Measurements from ENCODE around the gene PCDHGA9.
A peak's percentile ranks its signal among the peaks of the same experiment; 100 is the strongest.

PCDHGA9 gene

GRCh38 chr5:141402553-141403243, at the start of gene PCDHGA9:
TSS of gene PCDHGA9 (plus strand) at chr5:141402778. CDS start at chr5:141402953, 175 bp downstream.
- Mint-ChIP-seq H3K4me1 (peaks cover 9% of the 10 kb centered on the region), H3K27ac (no peak within 1 kb of the TSS), H3K4me3 (peak within 1 kb of the TSS; percentile 44 to 62), H3K27me3 (peaks cover 80% of the 10 kb centered on the region), H3K9me3 (peaks cover 5 to 46% of the 10 kb centered on the region in 2 donors)
- DNase-seq (no peak), ATAC-seq (no peak)

- peaks cover 83% of the 10 kb centered on the region for H3K27me3 Mint-ChIP-seq
- H3K4me1 Mint-ChIP-seq = peaks cover 4% of the 10 kb centered on the region
- H3K9me3 Mint-ChIP-seq = peaks cover 19 to 44% of the 10 kb centered on the region in 2 donors
- DNase-seq (no peak), ATAC-seq (no peak)
- H3K27ac Mint-ChIP-seq = no peak within 1 kb of the TSS
- peak within 1 kb of the TSS; percentile 64 to 73 for H3K4me3 Mint-ChIP-seq
These were observed 47.6 kb upstream of the PCDHGA9 start, which contains the start of gene PCDHGA4 for GRCh38 chr5:141354900-141355469. TSS of gene PCDHGA4 (plus strand) at chr5:141355021. CDS start at chr5:141355108, 87 bp downstream.

GRCh38 chr5:141355641-141356040, 46.9 kb upstream of the PCDHGA9 start:
- Mint-ChIP-seq H3K4me1 (peaks cover 6% of the 10 kb centered on the region), H3K4me3 (peak overlapping the region in 1 of 2 donors; percentile 64), H3K27ac (no peak overlapping the region), H3K27me3 (peaks cover 83% of the 10 kb centered on the region), H3K9me3 (peaks cover 20 to 44% of the 10 kb centered on the region in 2 donors)
- DNase-seq = no peak
- ATAC-seq = no peak

GRCh38 chr5:141356133-141356532, 46.4 kb upstream of the PCDHGA9 start:
- no peak for DNase-seq
- peaks cover 20 to 49% of the 10 kb centered on the region in 2 donors for H3K9me3 Mint-ChIP-seq
- no peak overlapping the region for H3K4me3 Mint-ChIP-seq
- H3K4me1 Mint-ChIP-seq = peaks cover 6% of the 10 kb centered on the region
- H3K27me3 Mint-ChIP-seq = peaks cover 83% of the 10 kb centered on the region
- no peak overlapping the region for H3K27ac Mint-ChIP-seq
- no peak for ATAC-seq

GRCh38 chr5:141356950-141357349, 45.6 kb upstream of the PCDHGA9 start:
- no peak for ATAC-seq

GRCh38 chr5:141359790-141360426, 42.7 kb upstream of the PCDHGA9 start, which contains the start of gene PCDHGB2:
TSS of gene PCDHGB2 (plus strand) at chr5:141359994. CDS start at chr5:141360136, 142 bp downstream.
- DNase-seq (no peak), ATAC-seq (peak; percentile 35)
- Mint-ChIP-seq H3K27ac (peak within 1 kb of the TSS in 1 of 2 donors; percentile 85), H3K27me3 (peaks cover 87% of the 10 kb centered on the region), H3K4me1 (peaks cover 6% of the 10 kb centered on the region), H3K4me3 (peak within 1 kb of the TSS; percentile 75 to 86), H3K9me3 (peaks cover 19 to 64% of the 10 kb centered on the region in 2 donors)

More at GRCh38 chr5:141356950-141357349, 45.6 kb upstream of the PCDHGA9 start:
- no peak overlapping the region for H3K4me3 Mint-ChIP-seq
- peaks cover 6% of the 10 kb centered on the region for H3K4me1 Mint-ChIP-seq
- no peak for DNase-seq
- no peak overlapping the region for H3K27ac Mint-ChIP-seq
- peaks cover 20 to 57% of the 10 kb centered on the region in 2 donors for H3K9me3 Mint-ChIP-seq
- H3K27me3 Mint-ChIP-seq = peaks cover 83% of the 10 kb centered on the region

GRCh38 chr5:141360685-141361084, 41.9 kb upstream of the PCDHGA9 start:
- Mint-ChIP-seq H3K4me3 (no peak overlapping the region), H3K27me3 (peaks cover 87% of the 10 kb centered on the region), H3K9me3 (peaks cover 19 to 66% of the 10 kb centered on the region in 2 donors), H3K4me1 (peaks cover 6% of the 10 kb centered on the region), H3K27ac (no peak overlapping the region)
- DNase-seq (no peak), ATAC-seq (no peak)

GRCh38 chr5:141362719-141363118, 39.9 kb upstream of the PCDHGA9 start:
- no peak overlapping the region for H3K4me3 Mint-ChIP-seq
- H3K27me3 Mint-ChIP-seq = peaks cover 89% of the 10 kb centered on the region
- DNase-seq (no peak), ATAC-seq (no peak)
- H3K27ac Mint-ChIP-seq = no peak overlapping the region
- peaks cover 19 to 54% of the 10 kb centered on the region in 2 donors for H3K9me3 Mint-ChIP-seq
- peaks cover 6% of the 10 kb centered on the region for H3K4me1 Mint-ChIP-seq

- Mint-ChIP-seq H3K9me3 (peaks cover 14 to 54% of the 10 kb centered on the region in 2 donors), H3K27me3 (peaks cover 90% of the 10 kb centered on the region), H3K27ac (peak within 1 kb of the TSS in 1 of 2 donors; percentile 88), H3K4me1 (peaks cover 6% of the 10 kb centered on the region), H3K4me3 (peak within 1 kb of the TSS in 1 of 2 donors; percentile 10)
- DNase-seq (no peak), ATAC-seq (no peak)
These were observed 38.5 kb upstream of the PCDHGA9 start, which contains the start of gene PCDHGA5 for GRCh38 chr5:141363952-141364660. TSS of gene PCDHGA5 (plus strand) at chr5:141364162. CDS start at chr5:141364331, 169 bp downstream.

- H3K4me3 Mint-ChIP-seq = no peak overlapping the region
- H3K27me3 Mint-ChIP-seq = peaks cover 91% of the 10 kb centered on the region
- no peak for ATAC-seq
- H3K9me3 Mint-ChIP-seq = peaks cover 16 to 51% of the 10 kb centered on the region in 2 donors
- peaks cover 8% of the 10 kb centered on the region for H3K4me1 Mint-ChIP-seq
- no peak overlapping the region for H3K27ac Mint-ChIP-seq
- no peak for DNase-seq
These were observed 36.3 kb upstream of the PCDHGA9 start for GRCh38 chr5:141366016-141366896.

- Mint-ChIP-seq H3K27ac (peak within 1 kb of the TSS in 1 of 2 donors; percentile 85), H3K4me3 (peak within 1 kb of the TSS; percentile 76 to 81), H3K4me1 (peaks cover 8% of the 10 kb centered on the region), H3K9me3 (peaks cover 16 to 47% of the 10 kb centered on the region in 2 donors), H3K27me3 (peaks cover 90% of the 10 kb centered on the region)
- ATAC-seq = peak; percentile 85
- DNase-seq = peak in 1 of 2 donors; percentile 35
These were observed 32.4 kb upstream of the PCDHGA9 start, which contains the start of gene PCDHGB3 for GRCh38 chr5:141369994-141370848. TSS of gene PCDHGB3 (plus strand) at chr5:141370242. CDS start at chr5:141370395, 153 bp downstream.

- Mint-ChIP-seq H3K27me3 (peaks cover 82% of the 10 kb centered on the region), H3K4me3 (peak overlapping the region in 1 of 2 donors; percentile 14), H3K9me3 (peaks cover 16 to 52% of the 10 kb centered on the region in 2 donors), H3K27ac (no peak overlapping the region), H3K4me1 (peaks cover 8% of the 10 kb centered on the region)
- no peak for ATAC-seq
- no peak for DNase-seq
These were observed 30.8 kb upstream of the PCDHGA9 start for GRCh38 chr5:141371572-141372475.
